Motor neuron (in vitro differentiated cells): Measurements from ENCODE around the gene DCAF10. TPM values are rescaled to one million over a fixed set of nuclear protein-coding genes. Genes with fewer than 3 reads are reported as not detected.
"Not testable (repeated sequence)": the region's sequence is repeated elsewhere in the genome, so short reads cannot be mapped to it uniquely, and the experiment has no call there.

Experiments used
- ATAC-seq, 8 experiments: fragments of 200-7000 bp; cut with Tn5 transposase; replicated peaks in 6 of 8; 2 replicates each; pipeline ENCODE4 v1.8.0; 2021; ENCODE audit warnings: mild to moderate bottlenecking in 8 of 8, moderate library complexity in 8 of 8
- H3K27ac ChIP-seq, 2 donors: fragments of 250-450 bp; sonication (Bioruptor Pico); 2 replicates each; pipeline ENCODE4 v1.9.0; 2021; ENCODE audit warnings: antibody characterized with exemption in 2 of 2, mild to moderate bottlenecking in 2 of 2, moderate library complexity in 1 of 2
- H3K4me1 ChIP-seq, 2 donors: fragments of 250-450 bp; sonication (Bioruptor Pico); replicated peaks in 1 of 2; 2 replicates each; pipeline ENCODE4 v1.6.1; 2021; ENCODE audit warnings: antibody characterized with exemption in 2 of 2, mild to moderate bottlenecking in 2 of 2, moderate library complexity in 1 of 2
- H3K4me3 ChIP-seq, 5 donors: fragments of 250-450 bp; sonication (Bioruptor Pico); 2 replicates each; pipeline ENCODE4 v1.9.0; 2021; ENCODE audit warnings: antibody characterized with exemption in 5 of 5, mild to moderate bottlenecking in 5 of 5, moderate library complexity in 4 of 5
- WGBS, 10 experiments: fragments of 450-650 bp; shearing (Covaris generic); methylation state at CpG; one replicate each; pipeline ENCODE4 v1.0.0; 2022; 5-methylcytosine and 5-hydroxymethylcytosine counted together
- in situ Hi-C, 9 experiments: fragments of 400-800 bp; cut with MboI; loops; one replicate each; pipeline ENCODE4 v1.15.0; 2021; ENCODE audit warnings: low sequenced_read_pairs in 9 of 9, low pct_unique_long_range_greater_than_20kb in 2 of 9; ENCODE audit not compliant: unreplicated experiment in 9 of 9
- total RNA-seq, 8 experiments: library from RNA; unstranded; fragments of 300-600 nt; gene quantifications; 2 replicates each; pipeline versions ENCODE4 v1.2.3 to v1.2.4, GENCODE V29; 2022

DCAF10 gene
- total RNA-seq, 8 experiments from 2014 or later, result 11.7 to 34.7 (median 18.6) TPM

GRCh38 chr9:37905776-37906175 is 105.2 kb downstream of the DCAF10 start:
- Histone ChIP-seq H3K4me3 (no peak overlapping the region), H3K4me1 (peaks cover 9 to 12% of the 10 kb centered on the region in 2 donors), H3K27ac (no peak overlapping the region)
- no peak for ATAC-seq
- in situ Hi-C loops, result loop anchor here in 7 of 9 experiments (10.0 to 25.0 kb wide), 6 partner anchors 157 to 507 kb away; partner anchors contain the start of genes SHB (in 3 of the 7), IGFBPL1 (in 1 of the 7) and POLR1E (in 1 of the 7)
- 60 to 100% (median 85%) methylated on average over 1 to 3 of the region's 4 CpGs; no CpG with 5 or more reads in 4 of the 10 experiments for WGBS, 10 experiments

- no peak overlapping the region for H3K4me3 ChIP-seq
- no peak for ATAC-seq
- no peak overlapping the region for H3K27ac ChIP-seq
- WGBS, 10 experiments, result 0 to 100% (median 80%) methylated on average over 1 to 7 of the region's 11 CpGs
- peaks cover 9 to 12% of the 10 kb centered on the region in 2 donors for H3K4me1 ChIP-seq
- in situ Hi-C loops, result loop anchor here in 7 of 9 experiments (10.0 to 25.0 kb wide), 6 partner anchors 156 to 506 kb away; partner anchors contain the start of genes SHB (in 3 of the 7), IGFBPL1 (in 1 of the 7) and POLR1E (in 1 of the 7)
These were observed 106.0 kb downstream of the DCAF10 start for GRCh38 chr9:37906312-37907239.

GRCh38 chr9:37908283-37908682 is 107.7 kb downstream of the DCAF10 start:
- ATAC-seq, result no peak
- peaks cover 0 to 9% of the 10 kb centered on the region in 2 donors for H3K4me1 ChIP-seq
- in situ Hi-C loops, result loop anchor here in 7 of 9 experiments (10.0 to 25.0 kb wide), 6 partner anchors 154 to 504 kb away; partner anchors contain the start of genes SHB (in 3 of the 7), IGFBPL1 (in 1 of the 7) and POLR1E (in 1 of the 7)
- WGBS, 10 experiments, result 50 to 100% (median 80%) methylated on average over 1 to 4 of the region's 4 CpGs
- H3K27ac ChIP-seq, result no peak overlapping the region
- H3K4me3 ChIP-seq, result no peak overlapping the region

GRCh38 chr9:37908698-37909186 is 108.1 kb downstream of the DCAF10 start:
- 53 to 100% (median 83%) methylated on average over 1 to 4 of the region's 4 CpGs; no CpG with 5 or more reads in 1 of the 10 experiments for WGBS, 10 experiments
- no peak for ATAC-seq
- H3K4me3 ChIP-seq, result no peak overlapping the region
- H3K4me1 ChIP-seq, result peaks cover 0 to 9% of the 10 kb centered on the region in 2 donors
- no peak overlapping the region for H3K27ac ChIP-seq
- in situ Hi-C loops, result loop anchor here in 7 of 9 experiments (10.0 to 25.0 kb wide), 6 partner anchors 154 to 504 kb away; partner anchors contain the start of genes SHB (in 3 of the 7), IGFBPL1 (in 1 of the 7) and POLR1E (in 1 of the 7)

- H3K27ac ChIP-seq, result no peak overlapping the region
- no peak for ATAC-seq
- WGBS, 10 experiments, result 95 to 100% (median 100%) methylated on average over 1 to 3 of the region's 3 CpGs; no CpG with 5 or more reads in 3 of the 10 experiments
- in situ Hi-C loops, result loop anchor here in 7 of 9 experiments (10.0 to 25.0 kb wide), 6 partner anchors 153 to 503 kb away; partner anchors contain the start of genes SHB (in 3 of the 7), IGFBPL1 (in 1 of the 7) and POLR1E (in 1 of the 7)
- no peak overlapping the region for H3K4me3 ChIP-seq
- peaks cover 0 to 9% of the 10 kb centered on the region in 2 donors for H3K4me1 ChIP-seq
These were observed 108.7 kb downstream of the DCAF10 start for GRCh38 chr9:37909326-37909725.

GRCh38 chr9:37909836-37910235 is 109.2 kb downstream of the DCAF10 start:
- in situ Hi-C loops, result loop anchor here (10.0 to 25.0 kb wide), 7 partner anchors 152 to 502 kb away; partner anchors contain the start of genes SHB (in 3 of the 9), IGFBPL1 (in 1 of the 9) and POLR1E (in 1 of the 9)
- H3K4me1 ChIP-seq, H3K4me3 ChIP-seq, H3K27ac ChIP-seq, ATAC-seq: not testable (repeated sequence)
- 48 to 100% (median 78%) methylated on average over 1 to 5 of the region's 5 CpGs; no CpG with 5 or more reads in 4 of the 10 experiments for WGBS, 10 experiments

- in situ Hi-C loops, result loop anchor here in 8 of 9 experiments (10.0 to 25.0 kb wide), 7 partner anchors 152 to 502 kb away; partner anchors contain the start of genes SHB (in 3 of the 8), IGFBPL1 (in 1 of the 8) and POLR1E (in 1 of the 8)
- no peak overlapping the region for H3K27ac ChIP-seq
- no peak for ATAC-seq
- H3K4me3 ChIP-seq, result no peak overlapping the region
- 0 to 100% (median 93%) methylated on average over 1 to 4 of the region's 4 CpGs; no CpG with 5 or more reads in 3 of the 10 experiments for WGBS, 10 experiments
- H3K4me1 ChIP-seq, result peaks cover 0 to under 1% of the 10 kb centered on the region in 2 donors
These were observed 109.7 kb downstream of the DCAF10 start for GRCh38 chr9:37910271-37910670.

- ATAC-seq, result no peak
- peaks cover 0 to 3% of the 10 kb centered on the region in 2 donors for H3K4me1 ChIP-seq
- in situ Hi-C loops, result loop anchor here in 8 of 9 experiments (10.0 to 25.0 kb wide), 7 partner anchors 151 to 501 kb away; partner anchors contain the start of genes SHB (in 3 of the 8), IGFBPL1 (in 1 of the 8) and POLR1E (in 1 of the 8)
- WGBS, 10 experiments, result 61 to 100% (median 80%) methylated on average over 2 to 4 of the region's 6 CpGs; no CpG with 5 or more reads in 5 of the 10 experiments
- H3K27ac ChIP-seq, result no peak overlapping the region
- no peak overlapping the region for H3K4me3 ChIP-seq
These were observed 110.7 kb downstream of the DCAF10 start for GRCh38 chr9:37911271-37911681.

GRCh38 chr9:37913480-37914153 is 113.0 kb downstream of the DCAF10 start:
- WGBS, 10 experiments, result 0 to 100% (median 33%) methylated on average over 1 to 4 of the region's 11 CpGs
- in situ Hi-C loops, result loop anchor here in 8 of 9 experiments (10.0 to 25.0 kb wide), 7 partner anchors 149 to 499 kb away; partner anchors contain the start of genes SHB (in 3 of the 8), IGFBPL1 (in 1 of the 8) and POLR1E (in 1 of the 8)
- H3K4me3 ChIP-seq, result no peak overlapping the region
- ATAC-seq, result peak; percentile 66 to 98 (median 97)
- H3K27ac ChIP-seq, result no peak overlapping the region
- peaks cover 14 to 20% of the 10 kb centered on the region in 2 donors for H3K4me1 ChIP-seq

GRCh38 chr9:37914154-37914551 is 113.6 kb downstream of the DCAF10 start:
- no peak for ATAC-seq
- no peak overlapping the region for H3K27ac ChIP-seq
- peaks cover 20 to 25% of the 10 kb centered on the region in 2 donors for H3K4me1 ChIP-seq
- no peak overlapping the region for H3K4me3 ChIP-seq
- 60 to 100% methylated on average over 1 of the region's 8 CpGs; no CpG with 5 or more reads in 8 of the 10 experiments for WGBS, 10 experiments
- in situ Hi-C loops, result loop anchor here in 8 of 9 experiments (10.0 to 25.0 kb wide), 7 partner anchors 148 to 498 kb away; partner anchors contain the start of genes SHB (in 3 of the 8), IGFBPL1 (in 1 of the 8) and POLR1E (in 1 of the 8)

GRCh38 chr9:37914701-37915358 is 114.2 kb downstream of the DCAF10 start:
- Histone ChIP-seq H3K27ac (no peak overlapping the region), H3K4me3 (no peak overlapping the region), H3K4me1 (peaks cover 26 to 31% of the 10 kb centered on the region in 2 donors)
- 49 to 100% (median 100%) methylated on average over 1 to 3 of the region's 11 CpGs; no CpG with 5 or more reads in 5 of the 10 experiments for WGBS, 10 experiments
- no peak for ATAC-seq
- in situ Hi-C loops, result loop anchor here in 8 of 9 experiments (10.0 to 25.0 kb wide), 7 partner anchors 147 to 497 kb away; partner anchors contain the start of genes SHB (in 3 of the 8), IGFBPL1 (in 1 of the 8) and POLR1E (in 1 of the 8)
